Ectodermal cell (in vitro differentiated cells): ENCODE data around the gene HOXA3.

Source experiments
- H3K27ac ChIP-seq: 2 replicates; pipeline ENCODE4 v1.7.0; 2013; ENCODE audit warnings: mild to moderate bottlenecking, low read depth, low read length; ENCODE audit not compliant: insufficient read depth, poor library complexity, severe bottlenecking
- H3K27me3 ChIP-seq: 2 replicates; pipeline ENCODE4 v1.7.0; 2013; ENCODE audit warnings: mild to moderate bottlenecking, low read length; ENCODE audit not compliant: insufficient read depth, control insufficient read depth, poor library complexity, severe bottlenecking
- H3K36me3 ChIP-seq: one replicate; pipeline ENCODE4 v1.7.0; 2013; ENCODE audit warnings: low read length; ENCODE audit not compliant: control insufficient read depth, insufficient read depth
- H3K4me1 ChIP-seq: one replicate; pipeline ENCODE4 v1.7.0; 2013; ENCODE audit warnings: low read length; ENCODE audit not compliant: control insufficient read depth, insufficient read depth
- H3K4me3 ChIP-seq: 2 replicates; pipeline ENCODE4 v1.7.0; 2013; ENCODE audit warnings: low read depth, low read length, control low read depth; ENCODE audit not compliant: insufficient read depth
- H3K9me3 ChIP-seq: 2 replicates; pipeline ENCODE4 v1.7.0; 2013; ENCODE audit warnings: mild to moderate bottlenecking, low read length, moderate library complexity; ENCODE audit not compliant: control insufficient read depth
- WGBS, 2 experiments: methylation state at CpG; one replicate each; pipeline ENCODE4 v1.1.7; 2013; ENCODE audit warnings: missing lambda C conversion rate in 2 of 2; 5-methylcytosine and 5-hydroxymethylcytosine counted together

HOXA3 gene

GRCh38 chr7:27154369-27154768 lies 2.0 kb upstream of the HOXA3 start:
- Histone ChIP-seq H3K4me3 (no peak overlapping the region), H3K36me3 (no peaks in the 10 kb centered on the region), H3K27ac (no peak overlapping the region), H3K4me1 (peaks cover 5% of the 10 kb centered on the region), H3K9me3 (no peaks in the 10 kb centered on the region), H3K27me3 (peaks cover 100% of the 10 kb centered on the region)
- WGBS, 2 experiments = 42 to 43% methylated on average over 10 of the region's 10 CpGs

- Histone ChIP-seq H3K27me3 (peaks cover 100% of the 10 kb centered on the region), H3K9me3 (no peaks in the 10 kb centered on the region), H3K27ac (no peak overlapping the region), H3K4me3 (no peak overlapping the region), H3K36me3 (no peaks in the 10 kb centered on the region), H3K4me1 (peaks cover 5% of the 10 kb centered on the region)
- WGBS, 2 experiments = 38 to 44% methylated on average over 3 of the region's 3 CpGs
These were observed 1.1 kb upstream of the HOXA3 start for GRCh38 chr7:27153526-27153925.

GRCh38 chr7:27152816-27153442 lies 546 bp upstream of the HOXA3 start:
- peaks cover 100% of the 10 kb centered on the region for H3K27me3 ChIP-seq
- H3K4me1 ChIP-seq = peaks cover 5% of the 10 kb centered on the region
- 21 to 26% methylated on average over 22 of the region's 22 CpGs for WGBS, 2 experiments
- H3K27ac ChIP-seq = no peak overlapping the region
- H3K36me3 ChIP-seq = no peaks in the 10 kb centered on the region
- no peaks in the 10 kb centered on the region for H3K9me3 ChIP-seq
- no peak overlapping the region for H3K4me3 ChIP-seq

GRCh38 chr7:27151341-27151930 lies 947 bp downstream of the HOXA3 start:
- H3K4me3 ChIP-seq = no peak overlapping the region
- no peaks in the 10 kb centered on the region for H3K36me3 ChIP-seq
- no peaks in the 10 kb centered on the region for H3K9me3 ChIP-seq
- no peak overlapping the region for H3K27ac ChIP-seq
- H3K4me1 ChIP-seq = peaks cover 5% of the 10 kb centered on the region
- peaks cover 100% of the 10 kb centered on the region for H3K27me3 ChIP-seq
- WGBS, 2 experiments = 6 to 8% methylated on average over 26 to 27 of the region's 27 CpGs

GRCh38 chr7:27150568-27151340 lies 1.6 kb downstream of the HOXA3 start:
- no peak overlapping the region for H3K4me3 ChIP-seq
- H3K9me3 ChIP-seq = no peaks in the 10 kb centered on the region
- no peaks in the 10 kb centered on the region for H3K36me3 ChIP-seq
- H3K27me3 ChIP-seq = peaks cover 100% of the 10 kb centered on the region
- no peak overlapping the region for H3K27ac ChIP-seq
- H3K4me1 ChIP-seq = peaks cover 5% of the 10 kb centered on the region
- whole genome bisulfite sequencing, 2 experiments = 2 to 3% methylated on average over 58 of the region's 58 CpGs

GRCh38 chr7:27149842-27150567 lies 2.4 kb downstream of the HOXA3 start:
- no peaks in the 10 kb centered on the region for H3K9me3 ChIP-seq
- WGBS, 2 experiments = 48 to 51% methylated on average over 13 of the region's 13 CpGs
- H3K36me3 ChIP-seq = no peaks in the 10 kb centered on the region
- peaks cover 100% of the 10 kb centered on the region for H3K27me3 ChIP-seq
- H3K4me1 ChIP-seq = peaks cover 5% of the 10 kb centered on the region
- H3K27ac ChIP-seq = no peak overlapping the region
- no peak overlapping the region for H3K4me3 ChIP-seq

- peaks cover 100% of the 10 kb centered on the region for H3K27me3 ChIP-seq
- H3K4me3 ChIP-seq = no peak overlapping the region
- H3K4me1 ChIP-seq = peaks cover 5% of the 10 kb centered on the region
- H3K36me3 ChIP-seq = no peaks in the 10 kb centered on the region
- 37 to 42% methylated on average over 30 of the region's 30 CpGs for WGBS, 2 experiments
- H3K9me3 ChIP-seq = no peaks in the 10 kb centered on the region
- H3K27ac ChIP-seq = no peak overlapping the region
These were observed 3.4 kb downstream of the HOXA3 start for GRCh38 chr7:27148756-27149641.

GRCh38 chr7:27148031-27148755 lies 4.2 kb downstream of the HOXA3 start:
- 21 to 22% methylated on average over 28 of the region's 28 CpGs for WGBS, 2 experiments
- Histone ChIP-seq H3K27ac (no peak overlapping the region), H3K27me3 (peaks cover 100% of the 10 kb centered on the region), H3K9me3 (no peaks in the 10 kb centered on the region), H3K4me3 (no peak overlapping the region), H3K4me1 (peaks cover 5% of the 10 kb centered on the region), H3K36me3 (no peaks in the 10 kb centered on the region)
